ENCODE data around the gene CRMP1.

DNA sequence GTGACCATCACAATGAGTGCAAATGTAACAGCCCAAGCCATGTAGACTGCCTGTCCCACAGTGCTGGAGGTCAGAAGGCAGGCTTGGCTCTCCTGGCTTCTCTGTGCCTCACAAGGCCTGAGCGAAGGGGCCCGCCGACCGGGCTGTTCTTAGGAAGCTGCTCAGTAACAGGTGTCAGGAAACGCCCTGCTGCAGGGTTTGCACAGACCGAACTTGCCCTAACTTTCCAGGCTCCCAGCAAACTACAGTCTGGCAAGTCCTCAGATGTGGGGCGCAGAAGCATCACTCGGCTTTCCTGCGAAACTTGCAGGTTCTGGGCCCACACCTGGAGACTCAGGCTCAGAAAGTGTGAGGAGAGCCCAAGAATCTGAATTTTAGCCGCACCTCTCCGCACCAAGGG is 87.6 kb downstream of the CRMP1 start:
- TF ChIP-seq, protein P1, sequence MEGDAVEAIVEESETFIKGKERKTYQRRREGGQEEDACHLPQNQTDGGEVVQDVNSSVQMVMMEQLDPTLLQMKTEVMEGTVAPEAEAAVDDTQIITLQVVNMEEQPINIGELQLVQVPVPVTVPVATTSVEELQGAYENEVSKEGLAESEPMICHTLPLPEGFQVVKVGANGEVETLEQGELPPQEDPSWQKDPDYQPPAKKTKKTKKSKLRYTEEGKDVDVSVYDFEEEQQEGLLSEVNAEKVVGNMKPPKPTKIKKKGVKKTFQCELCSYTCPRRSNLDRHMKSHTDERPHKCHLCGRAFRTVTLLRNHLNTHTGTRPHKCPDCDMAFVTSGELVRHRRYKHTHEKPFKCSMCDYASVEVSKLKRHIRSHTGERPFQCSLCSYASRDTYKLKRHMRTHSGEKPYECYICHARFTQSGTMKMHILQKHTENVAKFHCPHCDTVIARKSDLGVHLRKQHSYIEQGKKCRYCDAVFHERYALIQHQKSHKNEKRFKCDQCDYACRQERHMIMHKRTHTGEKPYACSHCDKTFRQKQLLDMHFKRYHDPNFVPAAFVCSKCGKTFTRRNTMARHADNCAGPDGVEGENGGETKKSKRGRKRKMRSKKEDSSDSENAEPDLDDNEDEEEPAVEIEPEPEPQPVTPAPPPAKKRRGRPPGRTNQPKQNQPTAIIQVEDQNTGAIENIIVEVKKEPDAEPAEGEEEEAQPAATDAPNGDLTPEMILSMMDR (IDR thresholded peaks at IDR 0.05) = no peak
- TF ChIP-seq POLR2A (IDR thresholded peaks at IDR 0.05) = no peak
